ENCODE measurements around the gene SIN3A. TPM values are rescaled to one million over a fixed set of nuclear protein-coding genes. Genes with fewer than 3 reads are reported as not detected.

The SIN3A gene
- total RNA-seq, 1 experiment from 2014 or later = 28.8 TPM

DNA sequence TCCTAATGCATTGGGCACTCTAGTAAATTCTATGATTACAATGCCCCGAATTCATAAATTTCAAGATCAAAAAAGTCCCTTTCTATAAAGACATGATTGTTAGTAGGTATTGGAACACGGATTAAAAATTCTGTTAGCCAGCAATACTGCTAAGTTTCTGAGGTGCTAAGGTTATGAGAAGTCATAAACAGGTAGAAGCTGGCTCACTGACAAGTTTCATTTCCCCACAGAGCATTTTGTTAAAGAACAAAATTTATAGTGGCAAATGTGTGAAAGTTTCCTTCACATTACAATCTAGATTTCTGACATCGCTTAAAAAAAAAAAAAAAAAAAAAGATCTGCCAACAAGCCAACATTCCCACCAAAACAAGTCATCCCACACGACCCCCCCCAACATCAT is 70.7 kb downstream of the SIN3A start:
- DNase-seq (ENCODE audit: low spot score) = no peak

DNA sequence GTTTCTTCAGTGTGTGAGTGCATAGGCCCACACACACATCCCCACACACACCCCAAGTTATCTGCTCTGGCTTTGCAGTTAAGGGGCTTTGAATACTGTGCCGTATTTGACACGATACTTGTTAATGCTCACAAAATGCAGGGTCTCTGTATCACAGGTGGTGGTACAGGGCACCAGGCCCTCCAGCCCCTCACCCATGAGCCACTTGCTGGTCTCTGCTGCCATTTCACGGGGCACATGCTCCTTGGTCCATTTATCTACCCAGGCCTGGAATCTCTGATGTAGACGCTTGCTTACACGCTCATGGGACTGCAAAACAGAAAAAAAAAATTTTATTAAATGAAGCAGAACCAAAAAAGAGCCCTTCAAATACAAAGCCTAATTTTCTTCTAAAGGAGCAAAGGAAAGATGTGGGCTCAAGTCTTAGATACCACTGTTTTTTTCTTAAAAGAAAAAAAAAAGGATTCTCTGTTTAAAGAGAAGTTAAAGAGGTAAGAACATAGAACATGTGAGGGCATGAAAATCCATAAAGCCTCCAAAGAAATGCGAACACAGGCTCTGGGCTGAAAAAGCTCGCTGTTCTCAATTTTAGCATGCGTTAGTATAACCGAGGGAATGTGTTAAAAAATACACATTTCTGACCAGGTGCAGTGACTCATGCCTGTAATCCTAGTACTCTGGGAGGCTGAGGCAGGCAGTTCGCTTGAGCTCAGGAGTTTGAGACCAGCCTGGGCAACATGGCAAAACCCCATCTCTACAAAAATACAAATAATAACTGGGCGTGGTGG is 79.4 kb downstream of the SIN3A start:
- no peak for DNase-seq (ENCODE audit: low spot score)

GRCh38 chr15:75371486-75371885 is 80.0 kb downstream of the SIN3A start:
- DNase-seq (ENCODE audit: low spot score) = no peak

DNA sequence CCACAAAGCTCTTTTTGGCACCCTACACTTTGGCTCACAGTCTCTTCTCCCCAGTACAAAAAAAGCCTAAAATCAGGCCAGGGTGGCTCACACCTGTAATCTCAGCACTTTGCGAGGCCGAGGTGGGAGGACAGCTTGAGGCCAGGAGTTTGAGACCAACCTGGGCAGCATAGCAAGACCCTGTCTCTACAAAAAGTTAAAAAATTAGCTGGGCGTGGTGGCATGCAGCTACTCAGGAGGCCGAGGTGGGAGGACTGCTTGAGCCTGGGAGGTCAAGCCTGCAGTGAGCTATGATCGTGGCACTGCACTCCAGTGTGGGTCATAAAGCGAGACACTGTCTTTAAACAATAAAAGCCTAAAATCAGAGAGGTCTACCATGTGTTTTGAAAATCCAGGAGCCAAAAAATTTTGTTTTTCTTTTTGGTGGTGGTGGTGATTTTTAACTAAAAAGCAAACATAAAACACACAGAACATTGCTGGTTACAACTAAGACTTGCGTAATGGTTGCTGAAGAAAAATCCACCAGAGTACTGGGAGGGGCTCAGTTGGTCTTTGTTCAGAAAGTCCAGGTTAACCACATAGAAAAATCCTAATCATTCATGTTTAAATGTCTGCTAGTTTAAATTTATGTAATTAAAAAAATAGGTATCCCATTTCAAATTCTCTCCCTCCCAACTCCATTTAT is 81.5 kb downstream of the SIN3A start:
- no peak for DNase-seq (ENCODE audit: low spot score)

DNA sequence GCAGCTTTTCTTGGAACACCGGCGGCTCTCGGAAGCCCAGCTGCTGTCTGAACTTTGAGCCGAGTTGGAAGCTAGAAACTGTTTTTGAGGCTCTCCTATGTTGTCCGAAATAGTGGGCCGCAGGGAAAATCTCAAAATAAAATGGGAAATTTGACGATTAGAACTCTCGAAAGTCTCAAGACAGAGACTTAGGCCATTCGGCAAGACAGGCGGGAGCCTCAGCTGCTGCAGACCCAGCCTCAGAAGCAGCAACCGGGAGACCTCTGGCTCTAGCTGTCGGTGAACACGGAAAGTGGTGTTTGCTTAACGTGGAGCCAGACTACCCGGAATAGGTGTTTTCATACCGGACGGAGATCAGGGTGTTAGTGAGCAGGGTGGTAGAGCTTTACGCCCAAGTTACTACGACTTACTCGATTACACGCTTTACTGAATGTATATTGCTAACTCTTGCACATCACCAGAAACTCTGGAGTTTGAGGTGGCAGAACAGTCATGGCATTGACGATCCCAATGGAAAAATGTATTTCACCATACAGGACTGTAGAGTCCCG is 82.7 kb downstream of the SIN3A start:
- DNase-seq (ENCODE audit: low spot score) = no peak

GRCh38 chr15:75367913-75368688 is 83.4 kb downstream of the SIN3A start, which contains the start of gene MAN2C1:
Gene MAN2C1, minus strand, starts transcription at chr15:75368607. Its CDS starts 24 bp downstream, at chr15:75368583.
- peak; percentile 99 for DNase-seq (ENCODE audit: low spot score)

GRCh38 chr15:75367406-75367912 is 84.0 kb downstream of the SIN3A start:
- DNase-seq (ENCODE audit: low spot score) = no peak

- no peak for DNase-seq (ENCODE audit: low spot score)
These were observed 84.5 kb downstream of the SIN3A start for GRCh38 chr15:75367006-75367405.

GRCh38 chr15:75366163-75366562 is 85.3 kb downstream of the SIN3A start:
- no peak for DNase-seq (ENCODE audit: low spot score)

- DNase-seq (ENCODE audit: low spot score) = no peak
These were observed 86.6 kb downstream of the SIN3A start for GRCh38 chr15:75364881-75365280.

DNA sequence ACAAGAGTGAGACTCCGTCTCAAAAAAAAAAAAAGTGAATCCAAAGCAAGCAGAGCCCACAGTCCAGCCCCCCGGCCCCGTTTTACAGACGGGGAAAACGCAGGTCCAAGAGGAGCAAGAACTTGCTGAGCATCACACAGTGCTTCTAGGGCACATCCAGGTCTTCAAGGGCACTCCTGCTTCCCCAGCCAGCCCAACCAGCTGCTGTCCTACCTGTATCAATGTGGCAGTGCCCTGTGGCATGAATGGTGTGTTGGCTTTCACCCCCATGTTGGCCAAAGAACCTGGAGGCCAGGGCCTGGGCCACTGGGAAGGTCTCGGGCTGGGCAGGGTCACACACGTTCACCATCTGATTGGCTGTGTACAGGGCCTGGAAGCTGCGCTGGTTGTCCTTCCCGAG is 87.7 kb downstream of the SIN3A start:
- no peak for DNase-seq (ENCODE audit: low spot score)

DNA sequence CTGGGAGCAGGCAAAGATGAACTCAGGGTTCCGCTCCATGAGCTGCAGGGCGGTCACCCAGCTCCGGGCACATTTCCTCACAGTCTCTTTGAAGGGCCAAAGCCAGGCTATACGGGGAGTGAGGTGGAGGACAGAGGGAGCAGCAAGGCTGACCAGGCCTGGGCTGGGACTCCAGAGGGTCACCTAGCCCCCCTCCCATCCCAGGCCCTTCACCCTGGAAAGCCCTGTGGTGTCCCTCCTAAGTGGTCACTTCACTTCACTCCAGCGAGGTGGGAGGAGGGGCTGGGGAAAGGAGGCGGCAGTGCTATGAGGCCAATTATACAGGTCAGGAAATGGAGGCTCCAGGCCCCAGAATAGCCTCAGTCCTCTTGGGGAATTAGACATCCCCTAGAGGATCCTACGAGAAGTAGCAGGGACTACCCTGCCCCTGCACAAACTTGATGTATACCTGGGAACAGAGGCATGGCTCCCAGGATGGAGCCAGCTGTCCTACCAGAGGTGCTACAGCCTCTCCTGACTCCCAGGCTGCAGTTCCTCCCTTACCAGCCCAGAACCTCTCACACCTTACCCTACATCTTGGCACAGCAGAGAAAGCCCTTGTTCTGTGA is 88.7 kb downstream of the SIN3A start:
- DNase-seq (ENCODE audit: low spot score) = no peak

- no peak for DNase-seq (ENCODE audit: low spot score)
These were observed 89.4 kb downstream of the SIN3A start for GRCh38 chr15:75361989-75362641.

DNA sequence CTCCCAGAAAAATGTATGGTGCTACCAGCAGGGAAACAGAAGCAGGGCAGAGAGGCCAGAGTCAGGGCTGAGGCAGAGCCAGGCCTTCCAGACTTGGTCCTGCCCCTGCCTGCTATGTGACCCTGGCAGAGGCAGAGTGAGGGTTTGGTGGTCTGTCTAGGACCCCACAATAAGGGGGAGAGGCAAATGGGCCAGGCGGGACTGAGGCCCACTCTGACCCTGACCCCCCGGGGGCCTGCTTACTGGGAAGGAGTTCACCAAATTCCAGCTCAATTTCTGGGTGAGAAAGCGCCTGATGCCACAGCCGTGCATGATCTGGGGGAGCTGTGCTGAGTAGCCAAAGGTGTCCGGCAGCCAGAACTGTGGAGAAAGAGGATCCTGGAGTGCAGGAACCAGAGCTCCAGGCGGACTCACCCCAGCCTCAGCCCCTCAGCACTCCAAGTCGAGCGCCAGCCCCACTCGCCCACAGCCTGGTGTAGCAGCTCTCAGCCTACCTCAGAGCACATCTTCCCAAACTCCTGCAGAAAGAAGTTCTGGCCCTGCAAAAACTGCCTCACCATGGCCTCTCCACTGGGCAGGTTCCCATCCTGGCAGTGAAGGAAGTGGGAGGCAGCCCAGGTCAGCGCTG is 90.0 kb downstream of the SIN3A start:
- DNase-seq (ENCODE audit: low spot score) = no peak

DNA sequence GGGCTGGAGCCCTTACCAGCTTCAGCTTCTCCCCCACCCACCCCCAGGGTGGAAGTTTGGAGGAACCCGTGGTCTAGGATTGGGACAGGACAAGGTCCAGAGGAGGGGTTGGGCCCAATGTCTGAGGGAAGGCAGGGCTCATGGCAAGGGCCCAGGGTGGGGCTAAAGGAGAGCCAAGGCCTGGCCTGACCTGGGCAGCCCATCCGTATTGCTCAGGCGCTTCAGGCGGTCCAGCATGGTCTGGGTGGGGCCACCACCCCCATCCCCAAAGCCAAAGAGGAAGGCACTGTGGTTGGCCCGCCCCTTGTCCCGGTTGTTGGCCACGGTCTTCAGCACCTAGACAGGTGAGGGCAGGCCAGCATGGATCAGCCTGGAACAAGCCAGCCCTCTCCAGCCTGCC is 90.6 kb downstream of the SIN3A start:
- DNase-seq (ENCODE audit: low spot score) = no peak

DNA sequence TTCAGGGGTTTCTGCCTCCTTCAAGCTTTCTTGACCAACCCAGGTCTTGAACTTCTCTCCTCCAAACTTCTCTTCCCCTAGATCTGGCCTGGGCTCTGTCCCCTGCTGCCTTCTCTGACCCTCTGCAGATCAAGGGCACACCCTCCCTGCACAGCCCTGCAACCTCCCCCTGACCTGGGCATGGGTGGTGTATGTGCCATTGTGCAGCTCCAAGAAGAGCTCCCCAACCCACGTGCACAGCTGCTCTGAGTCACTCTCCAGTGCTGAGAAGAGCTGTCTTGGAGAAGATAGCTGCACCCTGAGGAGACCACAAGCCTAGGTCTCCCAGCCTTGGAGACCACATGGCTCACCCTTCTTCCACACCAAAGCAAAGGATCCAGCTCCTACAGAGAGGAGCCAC is 91.1 kb downstream of the SIN3A start:
- DNase-seq (ENCODE audit: low spot score) = no peak

DNA sequence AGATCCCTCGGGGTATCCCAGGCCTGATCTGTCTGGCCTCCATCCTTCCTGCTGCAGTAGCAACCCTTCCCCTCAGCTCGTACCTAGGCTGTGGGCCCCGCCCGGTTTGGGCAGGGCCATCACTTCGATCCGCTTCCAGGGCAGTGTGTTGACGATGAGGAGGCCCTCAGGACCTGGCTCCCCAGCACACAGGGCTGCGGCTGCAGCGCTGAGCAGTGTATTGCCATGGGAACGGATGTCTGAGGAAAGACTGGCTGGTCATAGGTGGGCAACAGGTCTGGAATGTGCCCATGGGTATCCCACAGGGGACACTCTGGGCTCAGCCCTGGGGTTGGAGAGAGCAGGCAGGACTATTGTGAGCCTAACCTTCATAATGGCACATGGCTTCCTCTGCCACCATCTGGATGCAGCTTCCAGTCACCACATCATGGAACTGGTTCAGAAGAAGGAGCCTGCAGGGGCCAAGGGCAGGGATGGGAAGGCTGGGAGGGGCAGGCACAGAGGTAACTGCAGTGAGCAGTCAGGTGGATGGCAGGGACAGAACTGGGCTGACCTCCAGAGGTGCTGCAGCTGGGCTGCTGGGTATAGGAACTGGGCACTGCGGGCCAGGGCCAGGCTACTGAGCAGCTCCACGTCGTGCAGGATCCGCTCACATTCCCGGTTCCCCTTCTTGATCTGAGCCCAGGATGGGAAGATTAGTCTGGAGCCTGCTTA is 91.8 kb downstream of the SIN3A start:
- no peak for DNase-seq (ENCODE audit: low spot score)

DNA sequence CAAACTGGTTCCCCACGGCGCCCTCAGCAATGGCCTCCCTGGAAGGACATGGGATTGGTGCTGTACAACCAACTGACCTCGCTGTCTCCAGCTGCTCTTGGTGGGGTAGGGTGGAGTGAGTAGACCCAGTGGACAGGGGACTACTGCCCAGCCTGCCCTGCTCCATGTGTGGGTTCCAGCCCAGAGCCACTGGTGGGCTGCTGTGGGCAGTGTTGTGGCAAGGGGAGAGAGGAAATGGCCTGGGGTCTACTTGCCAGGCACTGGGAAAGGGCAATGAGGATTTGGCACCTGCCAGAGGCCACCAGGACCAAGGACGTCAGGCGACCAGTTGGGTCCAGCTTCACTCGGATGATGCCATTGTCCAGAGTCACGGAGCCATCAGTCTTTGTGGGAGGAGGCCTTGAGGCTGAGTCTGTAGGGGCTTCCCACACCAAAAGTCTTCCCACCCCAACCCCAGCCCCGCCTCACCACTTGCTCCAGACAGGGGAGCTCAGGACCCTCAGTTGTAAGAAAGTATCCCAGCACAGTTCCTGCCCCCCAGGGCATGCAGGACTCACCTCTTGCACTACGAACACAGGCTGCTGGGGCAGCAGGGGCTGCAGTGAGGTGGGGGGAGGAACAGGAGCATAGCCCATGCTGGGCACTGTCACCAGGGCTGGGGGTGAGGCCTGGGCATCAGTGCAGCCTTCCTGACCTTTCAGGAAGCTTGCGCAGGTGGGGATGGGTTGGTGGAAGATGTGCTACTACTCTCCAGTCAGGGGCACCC is 92.5 kb downstream of the SIN3A start:
- DNase-seq (ENCODE audit: low spot score) = no peak

All from HT-29 (cell line).